CMK (cell line): Measurements from ENCODE around the gene YDJC.
"Not testable (repeated sequence)": the region's sequence is repeated elsewhere in the genome, so short reads cannot be mapped to it uniquely, and the experiment has no call there.

Source experiments
- DNase-seq: peaks from one replicate; pipeline ENCODE4 v3.0.0-alpha.2; 2010; ENCODE audit warnings: low read depth

The YDJC gene

GRCh38 chr22:21606775-21607174 lies 23.0 kb downstream of the YDJC start:
- DNase-seq, result no peak

- no peak for DNase-seq
These were observed 23.8 kb downstream of the YDJC start for GRCh38 chr22:21605887-21606564.

- no peak for DNase-seq
These were observed 25.8 kb downstream of the YDJC start for GRCh38 chr22:21603973-21604372.

GRCh38 chr22:21602579-21602978 lies 27.2 kb downstream of the YDJC start:
- no peak for DNase-seq

- DNase-seq, result no peak
These were observed 30.5 kb downstream of the YDJC start for GRCh38 chr22:21599053-21599893.

GRCh38 chr22:21598302-21598701 lies 31.5 kb downstream of the YDJC start:
- DNase-seq, result no peak

GRCh38 chr22:21596356-21597135 lies 33.3 kb downstream of the YDJC start:
- DNase-seq, result not testable (repeated sequence)

- no peak for DNase-seq
These were observed 34.9 kb downstream of the YDJC start for GRCh38 chr22:21594865-21595452.

- DNase-seq, result no peak
These were observed 36.2 kb downstream of the YDJC start for GRCh38 chr22:21593406-21594232.

- no peak for DNase-seq
These were observed 37.4 kb downstream of the YDJC start for GRCh38 chr22:21592422-21592821.

- no peak for DNase-seq
These were observed 38.1 kb downstream of the YDJC start for GRCh38 chr22:21591695-21592094.

- DNase-seq, result no peak
These were observed 38.8 kb downstream of the YDJC start for GRCh38 chr22:21590809-21591641.

- no peak for DNase-seq
These were observed 40.4 kb downstream of the YDJC start for GRCh38 chr22:21589396-21589795.

- peak; percentile 38 for DNase-seq
These were observed 41.8 kb downstream of the YDJC start for GRCh38 chr22:21587803-21588611.

- DNase-seq, result no peak
These were observed 44.4 kb downstream of the YDJC start for GRCh38 chr22:21585389-21585788.

- DNase-seq, result no peak
These were observed 46.8 kb downstream of the YDJC start for GRCh38 chr22:21582801-21583740.

- not testable (repeated sequence) for DNase-seq
These were observed 48.7 kb downstream of the YDJC start for GRCh38 chr22:21581009-21581713.

GRCh38 chr22:21580623-21581007 lies 49.2 kb downstream of the YDJC start:
- DNase-seq, result not testable (repeated sequence)
